ENCODE data around the gene IFI27L2.

- TF ChIP-seq CTCF (IDR thresholded peaks at IDR 0.05) = no peak
- no peak for TF ChIP-seq POLR2A (IDR thresholded peaks at IDR 0.05)
Observed at GRCh38 chr14:94126419-94126677, 3.1 kb downstream of the IFI27L2 start.

Data from lower leg skin (tissue), 3 donors.